WTC11 (cell line): Measurements from ENCODE around the gene MPHOSPH10. TPM values are rescaled to one million over a fixed set of nuclear protein-coding genes. Genes with fewer than 3 reads are reported as not detected.
"Not testable (repeated sequence)": the region's sequence is repeated elsewhere in the genome, so short reads cannot be mapped to it uniquely, and the experiment has no call there.

Source experiments
- ATAC-seq: fragments of 200-7000 bp; cut with Tn5 transposase; 2 replicates; pipeline ENCODE4 v1.10.0; 2021; ENCODE audit warnings: mild to moderate bottlenecking, moderate library complexity
- CTCF ChIA-PET: fragments of 300-600 bp; sonication (Branson Sonifier 250); formaldehyde crosslinking; loops from one replicate; lab custom pipeline; 2021; ENCODE audit warnings: antibody characterized with exemption; lab: Charles Lee
- POLR2A ChIA-PET: fragments of 350-600 bp; sonication (Branson Sonifier 250); formaldehyde crosslinking; loops from one replicate; lab custom pipeline; 2021; ENCODE audit warnings: antibody characterized with exemption; lab: Charles Lee
- DNase-seq: peaks from one replicate; pipeline ENCODE4 v3.0.0; 2021; ENCODE audit warnings: low spot score
- H3K27ac Mint-ChIP-seq: 2 replicates; pipeline ENCODE4 v1.8.0; 2021; ENCODE audit warnings: mixed read lengths
- H3K27me3 Mint-ChIP-seq: 2 replicates; pipeline ENCODE4 v1.8.0; 2021; ENCODE audit warnings: low read depth, mild to moderate bottlenecking, moderate library complexity, mixed read lengths
- H3K36me3 Mint-ChIP-seq: 2 replicates; pipeline ENCODE4 v1.8.0; 2021; ENCODE audit warnings: mixed read lengths
- H3K4me1 Mint-ChIP-seq: 2 replicates; pipeline ENCODE4 v1.8.0; 2022; ENCODE audit warnings: mixed read lengths
- H3K4me3 Mint-ChIP-seq: 2 replicates; pipeline ENCODE4 v1.8.0; 2021; ENCODE audit warnings: mild to moderate bottlenecking, moderate library complexity, mixed read lengths
- H3K9me3 Mint-ChIP-seq: 2 replicates; pipeline ENCODE4 v1.8.0; 2021; ENCODE audit warnings: mixed read lengths
- CBFB ChIP-seq: sonication (generic); formaldehyde crosslinking; IDR thresholded peaks from 2 replicates; pipeline ENCODE4 v1.8.1; 2022; ENCODE audit warnings: mild to moderate bottlenecking, low read depth, missing genetic modification reagents
- CTCF ChIP-seq: fragments of 200-600 bp; IDR thresholded peaks from 2 replicates; pipeline ENCODE4 v1.8.0; 2022; ENCODE audit warnings: antibody characterized with exemption
- ELF4 ChIP-seq: sonication (generic); formaldehyde crosslinking; IDR thresholded peaks from 2 replicates; pipeline ENCODE4 v1.8.1; 2022; ENCODE audit warnings: low read depth, mild to moderate bottlenecking, moderate library complexity, missing genetic modification reagents
- ESRRA ChIP-seq: sonication (generic); formaldehyde crosslinking; IDR thresholded peaks from 2 replicates; pipeline ENCODE4 v1.8.1; 2022; ENCODE audit warnings: mild to moderate bottlenecking, missing genetic modification reagents, borderline replicate concordance
- FOXK1 ChIP-seq: sonication (generic); formaldehyde crosslinking; IDR thresholded peaks from 2 replicates; pipeline ENCODE4 v1.8.0; 2022; ENCODE audit warnings: mild to moderate bottlenecking, moderate library complexity, missing genetic modification reagents
- FOXP1 ChIP-seq: sonication (generic); formaldehyde crosslinking; IDR thresholded peaks from 2 replicates; pipeline ENCODE4 v1.8.0; 2022; ENCODE audit warnings: missing genetic modification reagents, mild to moderate bottlenecking, moderate library complexity, borderline replicate concordance
- GTF2I ChIP-seq: fragments of 250-450 bp; sonication (Bioruptor Pico); conservative IDR thresholded peaks from 2 replicates; pipeline ENCODE4 v1.4.0; 2021; ENCODE audit warnings: mild to moderate bottlenecking
- IRF2 ChIP-seq: sonication (generic); formaldehyde crosslinking; IDR thresholded peaks from 2 replicates; pipeline ENCODE4 v1.8.0; 2022; ENCODE audit warnings: low read depth, missing genetic modification reagents, borderline replicate concordance
- JAZF1 ChIP-seq: fragments of 250-450 bp; sonication (Bioruptor Pico); IDR thresholded peaks from 2 replicates; pipeline ENCODE4 v1.9.0; 2021; ENCODE audit warnings: moderate library complexity, mild to moderate bottlenecking, inconsistent platforms
- JUN ChIP-seq: sonication (generic); formaldehyde crosslinking; IDR thresholded peaks from 2 replicates; pipeline ENCODE4 v1.8.0; 2023; ENCODE audit warnings: mild to moderate bottlenecking, missing genetic modification reagents
- MYBL2 ChIP-seq: sonication (generic); formaldehyde crosslinking; IDR thresholded peaks from 2 replicates; pipeline ENCODE4 v1.8.1; 2023; ENCODE audit warnings: mild to moderate bottlenecking, moderate library complexity, missing genetic modification reagents
- NFYB ChIP-seq: sonication (generic); formaldehyde crosslinking; conservative IDR thresholded peaks from 2 replicates; pipeline ENCODE4 v1.8.0; 2022; ENCODE audit warnings: low read depth, missing genetic modification reagents
- NR1H2 ChIP-seq: sonication (generic); formaldehyde crosslinking; IDR thresholded peaks from 2 replicates; pipeline ENCODE4 v1.9.0; 2021; ENCODE audit warnings: mild to moderate bottlenecking, moderate library complexity, missing genetic modification reagents
- NR2C2 ChIP-seq: sonication (generic); formaldehyde crosslinking; IDR thresholded peaks from 2 replicates; pipeline ENCODE4 v1.8.0; 2022; ENCODE audit warnings: mild to moderate bottlenecking, missing genetic modification reagents
- PRRX2 ChIP-seq: fragments of 250-450 bp; sonication (Bioruptor Pico); IDR thresholded peaks from 2 replicates; pipeline ENCODE4 v1.8.0; 2021; ENCODE audit warnings: mild to moderate bottlenecking
- RELA ChIP-seq: sonication (generic); formaldehyde crosslinking; IDR thresholded peaks from 2 replicates; pipeline ENCODE4 v1.8.1; 2022; ENCODE audit warnings: missing genetic modification reagents, mild to moderate bottlenecking, borderline replicate concordance
- SOX15 ChIP-seq: fragments of 250-450 bp; sonication (Bioruptor Pico); IDR thresholded peaks from 2 replicates; pipeline ENCODE4 v1.9.0; 2021; ENCODE audit warnings: mild to moderate bottlenecking
- TCF7 ChIP-seq: sonication (generic); formaldehyde crosslinking; IDR thresholded peaks from 2 replicates; pipeline ENCODE4 v1.8.0; 2022; ENCODE audit warnings: mild to moderate bottlenecking, low read depth, missing genetic modification reagents, moderate library complexity
- TP53 ChIP-seq: sonication (generic); formaldehyde crosslinking; IDR thresholded peaks from 2 replicates; pipeline ENCODE4 v1.8.1; 2023; ENCODE audit warnings: mild to moderate bottlenecking, missing genetic modification reagents
- ZBTB43 ChIP-seq: sonication (generic); formaldehyde crosslinking; IDR thresholded peaks from 2 replicates; pipeline ENCODE4 v1.8.1; 2023; ENCODE audit warnings: mild to moderate bottlenecking, missing genetic modification reagents
- ZNF219 ChIP-seq: sonication (generic); formaldehyde crosslinking; IDR thresholded peaks from 2 replicates; pipeline ENCODE4 v1.8.0; 2023; ENCODE audit warnings: missing genetic modification reagents, mild to moderate bottlenecking, borderline replicate concordance
- ZNF416 ChIP-seq: fragments of 250-450 bp; sonication (Bioruptor Pico); IDR thresholded peaks from 2 replicates; pipeline ENCODE4 v1.9.0; 2021; ENCODE audit warnings: mild to moderate bottlenecking, inconsistent platforms
- total RNA-seq: library from RNA; stranded (reverse); gene quantifications from 3 replicates; pipeline ENCODE4 v1.2.3, GENCODE V29; 2021
- TF ChIP-seq, protein P1 (sequence below): sonication (generic); formaldehyde crosslinking; IDR thresholded peaks from 2 replicates; pipeline ENCODE4 v1.8.1; 2023; ENCODE audit warnings: mild to moderate bottlenecking, missing genetic modification reagents, moderate library complexity
- TF ChIP-seq, protein P2 (sequence below): sonication (generic); formaldehyde crosslinking; IDR thresholded peaks from 2 replicates; pipeline ENCODE4 v1.8.1; 2022; ENCODE audit warnings: mild to moderate bottlenecking, missing genetic modification reagents, moderate library complexity, borderline replicate concordance

Gene MPHOSPH10
- total RNA-seq, 1 experiment from 2014 or later = 36.6 TPM

DNA sequence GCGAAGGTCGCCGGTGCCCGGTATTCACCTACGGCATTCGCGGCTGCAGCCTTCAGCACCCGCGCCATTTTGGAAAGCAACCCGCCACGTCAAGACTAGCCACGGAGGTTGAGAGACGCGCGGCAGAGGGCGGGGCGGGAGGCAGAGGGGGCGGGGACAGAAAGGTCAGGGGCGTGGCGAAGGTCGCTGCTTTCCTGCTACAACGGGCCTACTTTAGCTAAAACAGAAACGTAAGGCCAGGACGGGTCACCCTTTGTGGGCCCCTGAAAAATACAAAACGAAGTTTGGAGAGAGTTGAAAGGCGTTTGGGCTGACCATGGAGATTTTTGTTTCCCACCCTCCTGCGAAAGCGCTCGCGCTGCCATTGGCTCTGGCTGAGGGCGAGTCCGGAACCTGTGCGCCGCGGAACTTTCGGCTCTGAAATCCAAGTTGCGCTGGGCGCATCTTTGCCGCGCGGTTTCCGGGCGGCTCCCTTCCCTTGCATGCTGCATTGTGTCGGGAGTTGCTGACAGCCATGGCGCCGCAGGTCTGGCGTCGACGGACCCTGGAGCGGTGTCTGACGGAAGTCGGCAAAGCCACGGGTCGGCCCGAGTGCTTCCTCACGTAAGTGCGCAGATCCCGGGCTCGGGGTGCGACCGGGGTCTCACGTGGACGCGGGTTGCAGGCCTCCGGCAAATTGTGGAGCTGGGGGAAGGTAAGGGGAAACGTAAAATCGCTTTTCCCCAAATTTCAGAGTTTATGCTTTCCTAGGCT is at the start of gene MPHOSPH10, which contains the start of gene MCEE (continued):
- TF ChIP-seq ZBTB43 (CRISPR knock-in tag) = 0 out of 2 replicates have a peak, but pooled peaks have one; percentile 83
- TF ChIP-seq, protein P1, sequence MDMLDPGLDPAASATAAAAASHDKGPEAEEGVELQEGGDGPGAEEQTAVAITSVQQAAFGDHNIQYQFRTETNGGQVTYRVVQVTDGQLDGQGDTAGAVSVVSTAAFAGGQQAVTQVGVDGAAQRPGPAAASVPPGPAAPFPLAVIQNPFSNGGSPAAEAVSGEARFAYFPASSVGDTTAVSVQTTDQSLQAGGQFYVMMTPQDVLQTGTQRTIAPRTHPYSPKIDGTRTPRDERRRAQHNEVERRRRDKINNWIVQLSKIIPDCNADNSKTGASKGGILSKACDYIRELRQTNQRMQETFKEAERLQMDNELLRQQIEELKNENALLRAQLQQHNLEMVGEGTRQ = no peak
- TF ChIP-seq ZNF219 (CRISPR knock-in tag) = no peak
- TF ChIP-seq, protein P2, sequence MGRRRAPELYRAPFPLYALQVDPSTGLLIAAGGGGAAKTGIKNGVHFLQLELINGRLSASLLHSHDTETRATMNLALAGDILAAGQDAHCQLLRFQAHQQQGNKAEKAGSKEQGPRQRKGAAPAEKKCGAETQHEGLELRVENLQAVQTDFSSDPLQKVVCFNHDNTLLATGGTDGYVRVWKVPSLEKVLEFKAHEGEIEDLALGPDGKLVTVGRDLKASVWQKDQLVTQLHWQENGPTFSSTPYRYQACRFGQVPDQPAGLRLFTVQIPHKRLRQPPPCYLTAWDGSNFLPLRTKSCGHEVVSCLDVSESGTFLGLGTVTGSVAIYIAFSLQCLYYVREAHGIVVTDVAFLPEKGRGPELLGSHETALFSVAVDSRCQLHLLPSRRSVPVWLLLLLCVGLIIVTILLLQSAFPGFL = peak; percentile 55; the same call in 1 of the 2 replicates
- TF ChIP-seq CTCF = no peak
- TF ChIP-seq GTF2I (CRISPR knock-in tag) = no peak
- TF ChIP-seq FOXK1 (CRISPR knock-in tag) = peak; percentile 96
- TF ChIP-seq RELA (CRISPR knock-in tag) = no peak
- TF ChIP-seq TCF7 (CRISPR knock-in tag) = no peak
- TF ChIP-seq JUN (CRISPR knock-in tag) = peak; percentile 44; the same call in 1 of the 2 replicates
- TF ChIP-seq NR1H2 (CRISPR knock-in tag) = no peak
- TF ChIP-seq NFYB (CRISPR knock-in tag) = peak; percentile 18; the same call in 1 of the 2 replicates
- TF ChIP-seq MYBL2 (CRISPR knock-in tag) = peak; percentile 72; the same call in 1 of the 2 replicates
- 0 out of 2 replicates have a peak, but pooled peaks have one; percentile 48 for TF ChIP-seq PRRX2 (CRISPR knock-in tag)
- TF ChIP-seq IRF2 (CRISPR knock-in tag) = no peak
- no peak for TF ChIP-seq ZNF416 (CRISPR knock-in tag)
- TF ChIP-seq CBFB (CRISPR knock-in tag) = 0 out of 2 replicates have a peak, but pooled peaks have one; percentile 42
- no peak for TF ChIP-seq ELF4 (CRISPR knock-in tag)
- TF ChIP-seq TP53 (CRISPR knock-in tag) = no peak
- no peak for TF ChIP-seq JAZF1 (CRISPR knock-in tag)

DNA sequence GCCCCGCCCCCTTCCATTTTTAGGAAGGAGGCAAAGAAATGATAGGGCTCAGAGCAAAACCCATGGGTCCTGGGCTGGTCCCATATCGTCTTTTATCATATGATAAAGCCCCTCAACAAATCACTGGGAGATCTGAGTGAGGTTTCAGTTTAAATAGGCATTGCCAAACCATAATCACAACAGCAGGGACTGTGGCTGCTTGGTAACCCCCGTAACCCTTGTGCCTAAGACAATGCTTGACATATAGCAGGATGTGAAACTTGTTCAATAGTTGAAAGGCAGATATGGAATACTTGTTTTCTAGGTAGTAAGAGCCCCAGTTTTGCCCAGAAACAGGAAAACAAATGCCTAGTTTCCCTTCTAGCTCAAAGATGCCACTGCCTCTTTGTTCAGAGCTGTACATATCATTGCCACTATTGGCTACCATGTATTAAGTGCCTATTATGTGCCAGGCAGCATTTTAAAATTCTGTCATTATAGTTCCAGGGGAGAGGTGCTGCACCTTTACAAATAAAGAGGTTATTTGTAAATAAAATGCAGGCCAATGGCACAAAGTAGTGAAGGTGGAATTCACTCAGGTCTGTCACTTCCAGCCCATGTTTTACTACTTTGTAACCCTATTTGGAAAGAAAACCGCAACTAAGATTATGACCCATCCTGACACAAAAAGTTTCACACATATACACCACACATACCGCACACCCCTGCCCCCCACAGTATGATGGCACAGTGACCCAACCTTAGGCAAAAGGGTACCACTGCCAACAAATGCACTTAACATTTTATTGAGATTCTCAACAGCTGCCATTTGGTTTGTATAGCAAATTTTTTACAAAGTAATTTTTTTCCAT is 47.8 kb upstream of the MPHOSPH10 start:
- DNase-seq = no peak
- no peak for ATAC-seq
- POLR2A ChIA-PET = no interaction called here
- Mint-ChIP-seq H3K4me1 (peaks cover 52% of the 10 kb centered on the region), H3K27ac (peak overlapping the region; percentile 58), H3K36me3 (peaks cover 16% of the 10 kb centered on the region), H3K4me3 (no peak overlapping the region), H3K9me3 (no peaks in the 10 kb centered on the region), H3K27me3 (no peaks in the 10 kb centered on the region; the same call in 1 of the 2 replicates)
- CTCF ChIA-PET = interaction anchor here (1.0 to 6.4 kb wide), 2 partner anchors 9 to 13 kb away, joined by 3 to 29 read pairs; partner anchors contain the start of gene NAGK
- TF ChIP-seq SOX15 (CRISPR knock-in tag) = no peak
- TF ChIP-seq ESRRA (CRISPR knock-in tag) = no peak
- no peak for TF ChIP-seq NR2C2
- no peak for TF ChIP-seq RELA (CRISPR knock-in tag)
- no peak for TF ChIP-seq FOXP1 (CRISPR knock-in tag)

- H3K9me3 Mint-ChIP-seq, DNase-seq, H3K4me3 Mint-ChIP-seq, H3K27me3 Mint-ChIP-seq, H3K27ac Mint-ChIP-seq, POLR2A ChIA-PET: not testable (repeated sequence)
- Mint-ChIP-seq H3K36me3 (peaks cover 14% of the 10 kb centered on the region), H3K4me1 (peaks cover 57% of the 10 kb centered on the region)
- ATAC-seq = peak; percentile 67
- CTCF ChIA-PET = interaction anchor here (6.4 kb wide), 1 partner anchor 13 kb away, joined by 29 read pairs; the partner anchor contains the start of gene NAGK
These were observed 47.1 kb upstream of the MPHOSPH10 start for GRCh38 chr2:71083297-71083696.

DNA sequence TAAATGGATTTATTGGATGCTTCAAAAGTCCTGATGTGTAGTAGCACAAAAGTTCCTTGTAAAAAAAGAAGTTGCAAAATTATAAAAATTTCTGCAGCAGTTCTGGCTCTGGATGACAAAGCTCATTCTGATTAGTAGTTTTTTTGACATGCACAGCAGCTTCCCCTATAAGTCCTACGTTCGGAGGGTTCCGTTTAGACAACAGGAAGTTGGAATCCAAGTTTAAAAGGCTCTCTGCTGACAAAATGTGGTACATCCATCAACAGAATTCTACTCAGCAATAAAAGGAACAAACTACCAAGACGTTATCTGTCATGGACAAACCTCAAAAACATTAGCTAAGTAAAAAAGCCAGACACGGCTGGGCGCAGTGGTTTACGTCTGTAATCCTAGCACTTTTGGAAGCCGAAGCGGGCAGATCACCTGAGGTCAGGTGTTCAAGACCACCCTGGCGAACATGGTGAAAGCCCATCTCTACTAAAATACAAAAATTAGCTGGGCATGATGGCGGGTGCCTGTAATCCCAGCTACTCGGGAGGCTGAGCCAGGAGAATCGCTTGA is 46.6 kb upstream of the MPHOSPH10 start:
- POLR2A ChIA-PET = interaction anchor here (0.6 kb wide), 1 partner anchor 13 kb away, joined by 6 read pairs; no protein-coding TSS in a partner anchor
- not testable (repeated sequence) for DNase-seq, H3K36me3 Mint-ChIP-seq, ATAC-seq, H3K27me3 Mint-ChIP-seq, H3K9me3 Mint-ChIP-seq
- H3K4me1 Mint-ChIP-seq = peaks cover 62% of the 10 kb centered on the region
- peak overlapping the region; percentile 86 for H3K27ac Mint-ChIP-seq
- CTCF ChIA-PET = interaction anchor here (1.1 to 6.4 kb wide), 2 partner anchors 14 to 17 kb away, joined by 3 to 29 read pairs; partner anchors contain the start of gene NAGK
- peak overlapping the region; percentile 8; the same call in 1 of the 2 replicates for H3K4me3 Mint-ChIP-seq
